ENCODE results near the gene METTL5.

Gene METTL5

DNA sequence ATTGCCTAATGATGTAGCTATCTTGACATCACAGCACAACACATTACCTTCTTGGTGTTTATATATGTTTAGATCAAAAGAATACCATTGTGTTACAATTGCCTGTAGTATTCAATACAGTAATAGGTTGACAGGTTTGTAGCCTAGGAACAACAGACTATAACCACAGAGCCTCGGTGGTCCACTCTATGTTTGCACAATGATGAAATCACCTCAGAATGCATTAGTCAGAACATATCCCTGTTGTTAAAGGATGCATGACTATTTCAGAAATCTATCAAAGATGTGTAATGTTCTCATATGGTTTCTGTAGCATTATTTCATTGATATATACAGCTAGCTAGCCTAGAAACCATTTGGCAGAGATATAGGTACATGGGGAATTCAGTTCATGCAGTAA is 8.9 kb downstream of the METTL5 start:
- H3K36me3 ChIP-seq (ENCODE audit: insufficient read depth, insufficient read length, low read length) = peaks cover 76% of the 10 kb centered on the region
- H3K27me3 ChIP-seq (ENCODE audit: insufficient read depth, insufficient read length) = no peaks in the 10 kb centered on the region
- H3K4me1 ChIP-seq (ENCODE audit: insufficient read depth, insufficient read length) = no peaks in the 10 kb centered on the region
- no peak overlapping the region for H3K9ac ChIP-seq (ENCODE audit: insufficient read length, low read depth)
- TF ChIP-seq SUZ12 (IDR thresholded peaks at IDR 0.05; ENCODE audit: extremely low read depth, insufficient read depth, insufficient read length) (no peak), ZNF274 (IDR thresholded peaks at IDR 0.05; ENCODE audit: low read depth, low read length) (no peak), YY1 (IDR thresholded peaks at IDR 0.05; ENCODE audit: insufficient read depth, insufficient read length) (no peak)
- H3K9me3 ChIP-seq (ENCODE audit: insufficient read depth, low read length) = no peaks in the 10 kb centered on the region
- DNase-seq (ENCODE audit: low read depth, low spot score) = no peak
- no peak overlapping the region for H3K4me3 ChIP-seq (ENCODE audit: insufficient read length, low read depth)

- no peaks in the 10 kb centered on the region for H3K4me1 ChIP-seq (ENCODE audit: insufficient read depth, insufficient read length)
- TF ChIP-seq ZNF274 (IDR thresholded peaks at IDR 0.05; ENCODE audit: low read depth, low read length) = no peak
- TF ChIP-seq SUZ12 (IDR thresholded peaks at IDR 0.05; ENCODE audit: extremely low read depth, insufficient read depth, insufficient read length) = no peak
- TF ChIP-seq YY1 (IDR thresholded peaks at IDR 0.05; ENCODE audit: insufficient read depth, insufficient read length) = no peak
- no peaks in the 10 kb centered on the region for H3K9me3 ChIP-seq (ENCODE audit: insufficient read depth, low read length)
- no peak for DNase-seq (ENCODE audit: low read depth, low spot score)
- H3K9ac ChIP-seq (ENCODE audit: insufficient read length, low read depth) = no peak overlapping the region
- no peaks in the 10 kb centered on the region for H3K27me3 ChIP-seq (ENCODE audit: insufficient read depth, insufficient read length)
- H3K36me3 ChIP-seq (ENCODE audit: insufficient read depth, insufficient read length, low read length) = peaks cover 90% of the 10 kb centered on the region
- no peak overlapping the region for H3K4me3 ChIP-seq (ENCODE audit: insufficient read length, low read depth)
Observed at GRCh38 chr2:169808221-169808620, 16.5 kb downstream of the METTL5 start.

DNA sequence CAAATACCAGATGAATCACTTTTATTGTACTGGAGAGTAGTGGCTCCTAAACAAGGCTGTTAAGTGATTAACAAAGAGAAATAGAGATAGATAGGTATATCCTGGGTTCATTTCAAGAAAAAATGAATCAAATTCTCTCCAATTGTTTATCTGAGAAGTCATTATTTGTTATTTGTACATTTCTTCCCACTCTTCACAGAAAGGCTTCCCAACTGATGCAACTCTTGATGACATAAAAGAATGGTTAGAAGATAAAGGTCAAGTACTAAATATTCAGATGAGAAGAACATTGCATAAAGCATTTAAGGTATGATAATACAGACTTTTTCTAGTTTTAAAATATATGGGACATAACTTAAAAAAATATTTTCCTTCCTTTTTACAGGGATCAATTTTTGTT is 18.1 kb downstream of the METTL5 start:
- H3K9ac ChIP-seq (ENCODE audit: insufficient read length, low read depth) = no peak overlapping the region
- no peaks in the 10 kb centered on the region for H3K27me3 ChIP-seq (ENCODE audit: insufficient read depth, insufficient read length)
- peaks cover 91% of the 10 kb centered on the region for H3K36me3 ChIP-seq (ENCODE audit: insufficient read depth, insufficient read length, low read length)
- no peak for DNase-seq (ENCODE audit: low read depth, low spot score)
- H3K4me3 ChIP-seq (ENCODE audit: insufficient read length, low read depth) = no peak overlapping the region
- no peaks in the 10 kb centered on the region for H3K4me1 ChIP-seq (ENCODE audit: insufficient read depth, insufficient read length)
- no peak for TF ChIP-seq SUZ12 (IDR thresholded peaks at IDR 0.05; ENCODE audit: extremely low read depth, insufficient read depth, insufficient read length)
- TF ChIP-seq YY1 (IDR thresholded peaks at IDR 0.05; ENCODE audit: insufficient read depth, insufficient read length) = no peak
- no peak for TF ChIP-seq ZNF274 (IDR thresholded peaks at IDR 0.05; ENCODE audit: low read depth, low read length)
- no peaks in the 10 kb centered on the region for H3K9me3 ChIP-seq (ENCODE audit: insufficient read depth, low read length)

DNA sequence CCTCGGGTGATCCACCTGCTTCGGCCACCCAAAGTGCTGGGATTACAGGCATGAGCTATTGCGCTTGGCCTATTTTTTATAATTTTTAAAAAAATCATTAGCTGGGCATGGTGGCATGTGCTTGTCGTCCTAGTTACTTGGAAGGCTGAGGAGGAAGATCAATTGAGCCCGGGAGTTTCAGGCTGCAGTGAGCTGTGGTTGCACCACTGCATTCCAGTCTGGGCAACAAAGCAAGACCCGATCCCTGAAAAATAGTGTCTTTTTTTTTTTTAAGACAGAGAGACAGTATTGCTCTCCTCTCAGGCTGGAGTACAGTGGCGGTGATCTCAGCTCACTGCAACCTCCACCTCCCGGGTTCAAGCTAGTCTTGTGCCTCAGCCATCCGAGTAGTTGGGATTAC is 21.2 kb downstream of the METTL5 start:
- no peaks in the 10 kb centered on the region for H3K27me3 ChIP-seq (ENCODE audit: insufficient read depth, insufficient read length)
- TF ChIP-seq SUZ12 (IDR thresholded peaks at IDR 0.05; ENCODE audit: extremely low read depth, insufficient read depth, insufficient read length) (no peak), ZNF274 (IDR thresholded peaks at IDR 0.05; ENCODE audit: low read depth, low read length) (no peak), YY1 (IDR thresholded peaks at IDR 0.05; ENCODE audit: insufficient read depth, insufficient read length) (no peak)
- H3K9me3 ChIP-seq (ENCODE audit: insufficient read depth, low read length) = no peaks in the 10 kb centered on the region
- peaks cover 77% of the 10 kb centered on the region for H3K36me3 ChIP-seq (ENCODE audit: insufficient read depth, insufficient read length, low read length)
- no peak for DNase-seq (ENCODE audit: low read depth, low spot score)
- H3K4me3 ChIP-seq (ENCODE audit: insufficient read length, low read depth) = no peak overlapping the region
- H3K9ac ChIP-seq (ENCODE audit: insufficient read length, low read depth) = no peak overlapping the region
- H3K4me1 ChIP-seq (ENCODE audit: insufficient read depth, insufficient read length) = no peaks in the 10 kb centered on the region

DNA sequence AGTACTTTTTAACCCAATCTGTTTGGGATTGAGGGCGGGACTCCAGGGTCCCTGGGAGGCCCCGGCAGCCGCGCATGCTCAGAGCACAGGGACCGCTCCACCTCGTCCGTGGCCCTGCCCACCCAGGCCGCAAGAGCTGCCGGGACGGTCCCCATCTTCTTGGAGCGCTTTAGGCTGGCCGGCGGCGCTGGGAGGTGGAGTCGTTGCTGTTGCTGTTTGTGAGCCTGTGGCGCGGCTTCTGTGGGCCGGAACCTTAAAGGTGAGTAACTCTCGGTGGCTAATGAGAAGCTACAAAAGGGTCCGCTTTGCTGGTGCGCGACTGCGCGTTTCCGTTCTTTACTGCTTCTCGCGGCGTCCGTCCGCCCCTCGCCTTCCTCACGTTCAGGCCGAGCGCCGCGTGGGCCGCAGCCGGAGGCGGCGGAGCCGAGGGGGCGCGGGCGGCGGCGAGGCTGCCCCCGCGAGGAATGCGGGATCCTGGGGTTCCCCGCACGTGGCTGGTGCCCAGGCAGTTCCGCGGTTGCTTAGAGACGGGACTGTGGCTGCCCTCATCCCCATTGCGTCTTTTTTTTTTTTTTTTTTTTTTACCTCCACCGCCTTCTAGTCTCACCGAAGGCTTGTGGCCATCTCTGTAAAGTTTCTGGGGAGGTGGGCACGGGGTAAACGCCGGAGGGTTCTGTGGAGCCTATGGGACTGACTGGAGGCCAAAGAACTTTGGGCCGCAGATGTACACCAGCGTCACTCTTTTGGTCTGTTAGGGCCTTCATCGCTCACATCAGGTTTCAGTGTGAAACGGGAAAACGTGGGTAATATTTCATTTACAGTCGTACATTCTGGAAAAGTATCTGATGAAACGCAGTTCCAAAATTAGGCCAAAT is 25.8 kb downstream of the METTL5 start, which contains the start of gene SSB:
SSB (plus strand) TSS at position 154 of the 875 bp plus-strand sequence. CDS start 2,090 bp downstream, outside the sequence.
- TF ChIP-seq YY1 (IDR thresholded peaks at IDR 0.05; ENCODE audit: insufficient read depth, insufficient read length) (no peak), ZNF274 (IDR thresholded peaks at IDR 0.05; ENCODE audit: low read depth, low read length) (no peak), SUZ12 (IDR thresholded peaks at IDR 0.05; ENCODE audit: extremely low read depth, insufficient read depth, insufficient read length) (no peak)
- no peaks in the 10 kb centered on the region for H3K4me1 ChIP-seq (ENCODE audit: insufficient read depth, insufficient read length)
- H3K9ac ChIP-seq (ENCODE audit: insufficient read length, low read depth) = peak within 1 kb of the TSS; percentile 97
- H3K36me3 ChIP-seq (ENCODE audit: insufficient read depth, insufficient read length, low read length) = peaks cover 37% of the 10 kb centered on the region
- H3K9me3 ChIP-seq (ENCODE audit: insufficient read depth, low read length) = peaks cover 4% of the 10 kb centered on the region; the same call in 1 of the 2 replicates
- peak within 1 kb of the TSS; percentile 91 for H3K4me3 ChIP-seq (ENCODE audit: insufficient read length, low read depth)
- H3K27me3 ChIP-seq (ENCODE audit: insufficient read depth, insufficient read length) = no peaks in the 10 kb centered on the region
- DNase-seq (ENCODE audit: low read depth, low spot score) = peak; percentile 89

DNA sequence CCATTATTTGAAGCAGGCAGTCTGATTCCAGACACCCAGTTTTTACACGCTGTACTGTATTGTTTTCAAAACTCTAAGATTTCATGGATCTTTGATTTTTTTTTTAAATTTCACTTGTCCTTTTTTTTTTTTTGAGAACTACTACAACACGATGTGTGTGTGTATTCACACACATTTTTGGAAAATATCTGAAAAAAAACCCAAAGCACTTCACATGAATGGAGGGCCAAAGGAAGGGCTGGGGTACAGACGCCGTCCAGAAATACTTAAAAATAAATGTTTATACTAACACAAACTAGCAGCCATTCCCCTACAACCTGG is 26.3 kb downstream of the METTL5 start:
- no peak for TF ChIP-seq SUZ12 (IDR thresholded peaks at IDR 0.05; ENCODE audit: extremely low read depth, insufficient read depth, insufficient read length)
- TF ChIP-seq ZNF274 (IDR thresholded peaks at IDR 0.05; ENCODE audit: low read depth, low read length) = no peak
- TF ChIP-seq YY1 (IDR thresholded peaks at IDR 0.05; ENCODE audit: insufficient read depth, insufficient read length) = no peak
- DNase-seq (ENCODE audit: low read depth, low spot score) = no peak
- Histone ChIP-seq H3K36me3 (ENCODE audit: insufficient read depth, insufficient read length, low read length) (peaks cover 31% of the 10 kb centered on the region), H3K4me1 (ENCODE audit: insufficient read depth, insufficient read length) (no peaks in the 10 kb centered on the region), H3K9ac (ENCODE audit: insufficient read length, low read depth) (no peak overlapping the region), H3K9me3 (ENCODE audit: insufficient read depth, low read length) (peaks cover 4% of the 10 kb centered on the region; the same call in 1 of the 2 replicates), H3K4me3 (ENCODE audit: insufficient read length, low read depth) (peak overlapping the region; percentile 91), H3K27me3 (ENCODE audit: insufficient read depth, insufficient read length) (no peaks in the 10 kb centered on the region)

DNA sequence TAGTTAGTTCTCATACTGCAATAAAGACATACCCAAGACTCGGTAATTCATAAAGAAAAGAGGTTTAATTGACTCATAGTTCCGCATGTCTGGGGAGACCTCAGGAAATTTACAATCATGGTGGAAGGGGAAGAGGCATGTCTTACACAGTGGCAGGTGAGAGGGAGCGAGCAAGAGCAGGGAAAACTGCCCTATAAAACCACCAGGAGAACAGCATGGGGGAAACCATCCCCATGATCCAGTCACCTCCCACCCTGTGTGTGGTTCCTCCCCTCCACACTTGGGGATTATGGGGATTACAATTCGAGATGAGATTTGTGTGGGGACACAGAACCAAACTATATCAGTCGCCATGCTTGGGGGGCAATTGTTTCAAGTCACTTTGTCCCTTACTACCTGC is 27.1 kb downstream of the METTL5 start:
- DNase-seq (ENCODE audit: low read depth, low spot score) = no peak
- Histone ChIP-seq H3K4me3 (ENCODE audit: insufficient read length, low read depth) (no peak overlapping the region), H3K9me3 (ENCODE audit: insufficient read depth, low read length) (peaks cover 4% of the 10 kb centered on the region; the same call in 1 of the 2 replicates), H3K36me3 (ENCODE audit: insufficient read depth, insufficient read length, low read length) (peaks cover 25% of the 10 kb centered on the region), H3K27me3 (ENCODE audit: insufficient read depth, insufficient read length) (no peaks in the 10 kb centered on the region), H3K4me1 (ENCODE audit: insufficient read depth, insufficient read length) (no peaks in the 10 kb centered on the region), H3K9ac (ENCODE audit: insufficient read length, low read depth) (no peak overlapping the region)
- TF ChIP-seq YY1 (IDR thresholded peaks at IDR 0.05; ENCODE audit: insufficient read depth, insufficient read length) = no peak
- TF ChIP-seq ZNF274 (IDR thresholded peaks at IDR 0.05; ENCODE audit: low read depth, low read length) = no peak
- no peak for TF ChIP-seq SUZ12 (IDR thresholded peaks at IDR 0.05; ENCODE audit: extremely low read depth, insufficient read depth, insufficient read length)
